OCI-LY1 (cell line): ENCODE results near the gene FREY1.

Experiments used
- H2AFZ ChIP-seq: fragments of 200-600 bp; sonication (generic), shearing (Covaris generic); 2 replicates; pipeline ENCODE4 v1.6.0; 2014; ENCODE audit warnings: antibody characterized with exemption, mild to moderate bottlenecking, low read length
- H3F3A ChIP-seq: fragments of 200-600 bp; sonication (generic), shearing (Covaris generic); 2 replicates; pipeline ENCODE4 v1.6.0; 2014; ENCODE audit warnings: mild to moderate bottlenecking, antibody characterized with exemption, low read length, moderate library complexity; ENCODE audit not compliant: insufficient read depth
- H3K27ac ChIP-seq: fragments of 200-600 bp; sonication (generic); 2 replicates; pipeline ENCODE4 v1.5.1; 2014; ENCODE audit warnings: low read length, mixed run types, mild to moderate bottlenecking, low read depth; ENCODE audit not compliant: poor library complexity, severe bottlenecking
- H3K27me3 ChIP-seq: fragments of 200-600 bp; sonication (generic); 2 replicates; pipeline ENCODE4 v1.6.0; 2014; ENCODE audit warnings: antibody characterized with exemption, mild to moderate bottlenecking, low read length, moderate library complexity; ENCODE audit not compliant: insufficient read depth
- H3K36me3 ChIP-seq: fragments of 200-600 bp; sonication (generic); 2 replicates; pipeline ENCODE4 v1.6.1; 2014; ENCODE audit warnings: mild to moderate bottlenecking, antibody characterized with exemption, low read length, moderate library complexity, mixed read lengths; ENCODE audit not compliant: insufficient read depth
- H3K4me1 ChIP-seq: fragments of 200-600 bp; sonication (generic); 2 replicates; pipeline ENCODE4 v1.5.1; 2014; ENCODE audit warnings: mild to moderate bottlenecking, low read length, moderate library complexity; ENCODE audit not compliant: insufficient read depth, severe bottlenecking
- H3K4me2 ChIP-seq: fragments of 200-600 bp; sonication (generic), shearing (Covaris generic); 2 replicates; pipeline ENCODE4 v1.6.1; 2014; ENCODE audit warnings: low read length
- H3K4me3 ChIP-seq: fragments of 200-600 bp; sonication (generic); 2 replicates; pipeline ENCODE4 v1.5.1; 2014; ENCODE audit warnings: low read length, low read depth, mild to moderate bottlenecking, mixed read lengths; ENCODE audit not compliant: poor library complexity, severe bottlenecking
- H3K79me2 ChIP-seq: fragments of 200-600 bp; shearing (Covaris generic); 2 replicates; pipeline ENCODE4 v1.6.1; 2016; ENCODE audit warnings: mixed run types, low read length, mixed read lengths; ENCODE audit not compliant: insufficient read depth
- H3K9ac ChIP-seq: fragments of 200-600 bp; sonication (generic), shearing (Covaris generic); 2 replicates; pipeline ENCODE4 v1.6.1; 2014; ENCODE audit warnings: mild to moderate bottlenecking, low read length, mixed read lengths
- H3K9me2 ChIP-seq: fragments of 200-600 bp; sonication (generic), shearing (Covaris generic); 2 replicates; pipeline ENCODE4 v1.6.1; 2014; ENCODE audit warnings: low read depth, mild to moderate bottlenecking, low read length, mixed read lengths
- H3K9me3 ChIP-seq: fragments of 200-600 bp; shearing (Covaris generic); 2 replicates; pipeline ENCODE4 v1.6.1; 2014; ENCODE audit warnings: low read length, mixed read lengths
- H4K20me1 ChIP-seq: fragments of 200-600 bp; sonication (generic), shearing (Covaris generic); 2 replicates; pipeline ENCODE4 v1.6.0; 2016; ENCODE audit warnings: mild to moderate bottlenecking, low read length; ENCODE audit not compliant: insufficient read depth
- CTCF ChIP-seq: fragments of 200-600 bp; sonication (generic), shearing (Covaris generic); IDR thresholded peaks from 2 replicates; pipeline ENCODE4 v1.5.1; 2017; ENCODE audit warnings: mild to moderate bottlenecking, antibody characterized with exemption, low read length, moderate library complexity, mixed read lengths
- EZH2 ChIP-seq: fragments of 200-600 bp; sonication (generic), shearing (Covaris generic); IDR thresholded peaks from 2 replicates; pipeline ENCODE4 v1.8.0; 2017; ENCODE audit warnings: borderline replicate concordance, mixed run types, mild to moderate bottlenecking, antibody characterized with exemption, low read length, moderate library complexity, mixed read lengths

FREY1 gene

GRCh38 chr11:45925550-45925949, 18.5 kb upstream of the FREY1 start:
- H3K9me3 ChIP-seq, result no peaks in the 10 kb centered on the region
- no peaks in the 10 kb centered on the region for H3F3A ChIP-seq
- H3K79me2 ChIP-seq, result no peaks in the 10 kb centered on the region
- no peaks in the 10 kb centered on the region for H3K36me3 ChIP-seq
- H3K27me3 ChIP-seq, result no peaks in the 10 kb centered on the region; the same call in 1 of the 2 replicates
- H3K9me2 ChIP-seq, result no peaks in the 10 kb centered on the region
- peaks cover 36% of the 10 kb centered on the region for H3K4me1 ChIP-seq
- H3K4me2 ChIP-seq, result no peak overlapping the region
- H4K20me1 ChIP-seq, result no peaks in the 10 kb centered on the region
- H3K27ac ChIP-seq, result no peak overlapping the region
- no peak for TF ChIP-seq EZH2
- TF ChIP-seq CTCF, result no peak
- no peak overlapping the region for H2AFZ ChIP-seq
- no peak overlapping the region for H3K4me3 ChIP-seq
- no peak overlapping the region for H3K9ac ChIP-seq

DNA sequence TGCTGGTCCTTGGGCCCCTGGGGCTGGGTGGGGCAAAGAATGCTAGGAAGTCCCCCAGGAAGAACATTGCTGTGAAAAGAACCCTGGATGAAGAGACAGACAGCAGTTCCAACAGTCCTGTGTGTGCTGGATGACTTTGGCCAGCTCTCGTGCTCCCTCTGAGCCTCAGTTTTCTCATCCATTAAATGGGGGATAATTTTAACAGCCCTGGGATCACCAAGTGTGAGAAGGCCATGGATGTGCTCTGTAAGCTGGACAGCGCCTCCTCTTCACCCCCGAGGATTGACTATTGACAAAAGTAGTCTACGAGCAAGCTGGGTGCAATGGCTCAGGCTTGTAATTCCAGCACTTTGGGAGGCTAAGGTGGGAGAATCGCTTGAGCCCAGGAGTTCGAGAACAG, 17.9 kb upstream of the FREY1 start:
- H4K20me1 ChIP-seq, result no peaks in the 10 kb centered on the region
- no peak overlapping the region for H3K4me2 ChIP-seq
- H3K36me3 ChIP-seq, result no peaks in the 10 kb centered on the region

GRCh38 chr11:45924036-45924915, 17.2 kb upstream of the FREY1 start:
- TF ChIP-seq CTCF (no peak), EZH2 (no peak)
- Histone ChIP-seq H3K27me3 (no peaks in the 10 kb centered on the region; the same call in 1 of the 2 replicates), H3K4me3 (no peak overlapping the region), H3K4me2 (no peak overlapping the region), H3F3A (no peaks in the 10 kb centered on the region), H3K9ac (no peak overlapping the region), H3K36me3 (no peaks in the 10 kb centered on the region), H3K9me3 (no peaks in the 10 kb centered on the region), H4K20me1 (no peaks in the 10 kb centered on the region), H3K4me1 (peaks cover 24% of the 10 kb centered on the region), H2AFZ (no peak overlapping the region), H3K9me2 (no peaks in the 10 kb centered on the region), H3K79me2 (no peaks in the 10 kb centered on the region), H3K27ac (no peak overlapping the region)

More for the DNA sequence above, 17.9 kb upstream of the FREY1 start:
- Histone ChIP-seq H3K9ac (no peak overlapping the region), H3K4me1 (peaks cover 30% of the 10 kb centered on the region), H3F3A (no peaks in the 10 kb centered on the region), H3K79me2 (no peaks in the 10 kb centered on the region), H2AFZ (no peak overlapping the region), H3K4me3 (no peak overlapping the region), H3K27me3 (no peaks in the 10 kb centered on the region; the same call in 1 of the 2 replicates), H3K27ac (no peak overlapping the region), H3K9me2 (no peaks in the 10 kb centered on the region), H3K9me3 (no peaks in the 10 kb centered on the region)
- TF ChIP-seq CTCF (no peak), EZH2 (no peak)
